ENCODE measurements around the gene MIPOL1.

DNA sequence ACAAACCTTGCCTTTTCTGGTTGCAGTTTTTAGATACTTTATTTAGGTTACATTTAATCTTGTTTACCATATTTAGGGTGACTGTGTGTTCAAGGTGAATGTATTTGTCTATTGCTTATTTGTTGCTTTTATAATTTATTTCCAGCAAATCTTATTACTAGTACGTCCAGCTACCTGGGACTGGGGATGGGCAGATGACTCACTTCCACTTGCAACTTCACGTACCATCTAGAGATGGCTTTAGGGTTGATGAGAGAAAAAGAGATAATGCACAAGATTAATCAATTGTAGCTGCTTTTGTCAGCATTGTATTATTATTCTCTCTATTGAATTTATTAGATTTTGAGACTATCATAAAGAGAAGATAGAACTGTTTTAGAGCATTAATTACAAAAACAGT, 5.1 kb downstream of the MIPOL1 start:
- TF ChIP-seq POLR2AphosphoS5 (IDR thresholded peaks at IDR 0.05; ENCODE audit: low read depth, low read length) (no peak), POLR2A (IDR thresholded peaks at IDR 0.05; ENCODE audit: insufficient read depth in 1 of 2, low read depth in 2 of 2, low read length in 2 of 2) (no peak), TMF1 (CRISPR knock-in tag; IDR thresholded peaks at IDR 0.05; ENCODE audit: low read depth) (no peak), MBD4 (IDR thresholded peaks at IDR 0.05; ENCODE audit: borderline replicate concordance, low read length) (no peak), SMAD9 (CRISPR knock-in tag; IDR thresholded peaks at IDR 0.05) (no peak), SETDB1 (CRISPR knock-in tag; IDR thresholded peaks at IDR 0.05; ENCODE audit: borderline replicate concordance) (no peak), ZSCAN20 (CRISPR knock-in tag; IDR thresholded peaks at IDR 0.05; ENCODE audit: borderline replicate concordance) (no peak), RXRA (CRISPR knock-in tag; IDR thresholded peaks at IDR 0.05) (no peak)
- TF ChIP-seq, protein P1, sequence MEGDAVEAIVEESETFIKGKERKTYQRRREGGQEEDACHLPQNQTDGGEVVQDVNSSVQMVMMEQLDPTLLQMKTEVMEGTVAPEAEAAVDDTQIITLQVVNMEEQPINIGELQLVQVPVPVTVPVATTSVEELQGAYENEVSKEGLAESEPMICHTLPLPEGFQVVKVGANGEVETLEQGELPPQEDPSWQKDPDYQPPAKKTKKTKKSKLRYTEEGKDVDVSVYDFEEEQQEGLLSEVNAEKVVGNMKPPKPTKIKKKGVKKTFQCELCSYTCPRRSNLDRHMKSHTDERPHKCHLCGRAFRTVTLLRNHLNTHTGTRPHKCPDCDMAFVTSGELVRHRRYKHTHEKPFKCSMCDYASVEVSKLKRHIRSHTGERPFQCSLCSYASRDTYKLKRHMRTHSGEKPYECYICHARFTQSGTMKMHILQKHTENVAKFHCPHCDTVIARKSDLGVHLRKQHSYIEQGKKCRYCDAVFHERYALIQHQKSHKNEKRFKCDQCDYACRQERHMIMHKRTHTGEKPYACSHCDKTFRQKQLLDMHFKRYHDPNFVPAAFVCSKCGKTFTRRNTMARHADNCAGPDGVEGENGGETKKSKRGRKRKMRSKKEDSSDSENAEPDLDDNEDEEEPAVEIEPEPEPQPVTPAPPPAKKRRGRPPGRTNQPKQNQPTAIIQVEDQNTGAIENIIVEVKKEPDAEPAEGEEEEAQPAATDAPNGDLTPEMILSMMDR (CRISPR knock-in tag; IDR thresholded peaks at IDR 0.05), result no peak
- TF ChIP-seq, protein P2, sequence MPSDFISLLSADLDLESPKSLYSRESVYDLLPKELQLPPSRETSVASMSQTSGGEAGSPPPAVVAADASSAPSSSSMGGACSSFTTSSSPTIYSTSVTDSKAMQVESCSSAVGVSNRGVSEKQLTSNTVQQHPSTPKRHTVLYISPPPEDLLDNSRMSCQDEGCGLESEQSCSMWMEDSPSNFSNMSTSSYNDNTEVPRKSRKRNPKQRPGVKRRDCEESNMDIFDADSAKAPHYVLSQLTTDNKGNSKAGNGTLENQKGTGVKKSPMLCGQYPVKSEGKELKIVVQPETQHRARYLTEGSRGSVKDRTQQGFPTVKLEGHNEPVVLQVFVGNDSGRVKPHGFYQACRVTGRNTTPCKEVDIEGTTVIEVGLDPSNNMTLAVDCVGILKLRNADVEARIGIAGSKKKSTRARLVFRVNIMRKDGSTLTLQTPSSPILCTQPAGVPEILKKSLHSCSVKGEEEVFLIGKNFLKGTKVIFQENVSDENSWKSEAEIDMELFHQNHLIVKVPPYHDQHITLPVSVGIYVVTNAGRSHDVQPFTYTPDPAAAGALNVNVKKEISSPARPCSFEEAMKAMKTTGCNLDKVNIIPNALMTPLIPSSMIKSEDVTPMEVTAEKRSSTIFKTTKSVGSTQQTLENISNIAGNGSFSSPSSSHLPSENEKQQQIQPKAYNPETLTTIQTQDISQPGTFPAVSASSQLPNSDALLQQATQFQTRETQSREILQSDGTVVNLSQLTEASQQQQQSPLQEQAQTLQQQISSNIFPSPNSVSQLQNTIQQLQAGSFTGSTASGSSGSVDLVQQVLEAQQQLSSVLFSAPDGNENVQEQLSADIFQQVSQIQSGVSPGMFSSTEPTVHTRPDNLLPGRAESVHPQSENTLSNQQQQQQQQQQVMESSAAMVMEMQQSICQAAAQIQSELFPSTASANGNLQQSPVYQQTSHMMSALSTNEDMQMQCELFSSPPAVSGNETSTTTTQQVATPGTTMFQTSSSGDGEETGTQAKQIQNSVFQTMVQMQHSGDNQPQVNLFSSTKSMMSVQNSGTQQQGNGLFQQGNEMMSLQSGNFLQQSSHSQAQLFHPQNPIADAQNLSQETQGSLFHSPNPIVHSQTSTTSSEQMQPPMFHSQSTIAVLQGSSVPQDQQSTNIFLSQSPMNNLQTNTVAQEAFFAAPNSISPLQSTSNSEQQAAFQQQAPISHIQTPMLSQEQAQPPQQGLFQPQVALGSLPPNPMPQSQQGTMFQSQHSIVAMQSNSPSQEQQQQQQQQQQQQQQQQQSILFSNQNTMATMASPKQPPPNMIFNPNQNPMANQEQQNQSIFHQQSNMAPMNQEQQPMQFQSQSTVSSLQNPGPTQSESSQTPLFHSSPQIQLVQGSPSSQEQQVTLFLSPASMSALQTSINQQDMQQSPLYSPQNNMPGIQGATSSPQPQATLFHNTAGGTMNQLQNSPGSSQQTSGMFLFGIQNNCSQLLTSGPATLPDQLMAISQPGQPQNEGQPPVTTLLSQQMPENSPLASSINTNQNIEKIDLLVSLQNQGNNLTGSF (CRISPR knock-in tag; IDR thresholded peaks at IDR 0.05), result no peak
